CD8-positive, alpha-beta memory T cell (primary cell): ENCODE measurements around the gene POLQ. TPM values are rescaled to one million over a fixed set of nuclear protein-coding genes. Genes with fewer than 3 reads are reported as not detected.

Experiments used
- CTCF ChIA-PET: fragments of 350-600 bp; sonication (Branson Sonifier 250); formaldehyde crosslinking; loops from one replicate; lab custom pipeline; 2021; ENCODE audit warnings: antibody characterized with exemption; lab: Charles Lee
- POLR2A ChIA-PET: fragments of 350-600 bp; sonication (Branson Sonifier 250); formaldehyde crosslinking; loops from one replicate; lab custom pipeline; 2021; ENCODE audit warnings: antibody characterized with exemption; lab: Charles Lee
- DNase-seq, 5 donors: peaks; one replicate each; pipeline versions ENCODE4 v3.0.0 to v3.0.0-alpha.2; 2020 to 2022; ENCODE audit warnings: mixed read lengths in 1 of 5
- H3K27ac ChIP-seq: one replicate; pipeline ENCODE4 v1.7.0; 2013; ENCODE audit warnings: low read depth, mild to moderate bottlenecking, low read length, moderate library complexity
- H3K27me3 ChIP-seq: 2 replicates; pipeline ENCODE4 v1.7.0; 2013; ENCODE audit warnings: low read length, mild to moderate bottlenecking; ENCODE audit not compliant: insufficient read depth, poor library complexity, severe bottlenecking
- H3K36me3 ChIP-seq: 2 replicates; pipeline ENCODE4 v1.7.0; 2013; ENCODE audit warnings: mild to moderate bottlenecking, low read length, moderate library complexity; ENCODE audit not compliant: insufficient read depth
- H3K4me1 ChIP-seq: 2 replicates; pipeline ENCODE4 v1.7.0; 2013; ENCODE audit warnings: mild to moderate bottlenecking, low read length, moderate library complexity; ENCODE audit not compliant: insufficient read depth
- H3K4me3 ChIP-seq: 2 replicates; pipeline ENCODE4 v1.7.0; 2013; ENCODE audit warnings: mild to moderate bottlenecking, low read length
- H3K9me3 ChIP-seq: 2 replicates; pipeline ENCODE4 v1.7.0; 2013; ENCODE audit warnings: mild to moderate bottlenecking, low read length
- H3K27ac Mint-ChIP-seq, 8 donors: one replicate each; pipeline ENCODE4 v1.8.0; 2020 to 2021; ENCODE audit warnings: mixed read lengths in 8 of 8, mild to moderate bottlenecking in 6 of 8, inconsistent platforms in 3 of 8, moderate library complexity in 3 of 8
- H3K27me3 Mint-ChIP-seq, 2 donors: one replicate each; pipeline ENCODE4 v1.8.0; 2020 to 2021; ENCODE audit warnings: mixed read lengths in 2 of 2, mild to moderate bottlenecking in 1 of 2, moderate library complexity in 1 of 2
- H3K36me3 Mint-ChIP-seq, 3 donors: one replicate each; pipeline ENCODE4 v1.8.0; 2020 to 2021; ENCODE audit warnings: mixed read lengths in 3 of 3, inconsistent platforms in 1 of 3, mild to moderate bottlenecking in 1 of 3
- H3K4me1 Mint-ChIP-seq, 3 donors: one replicate each; pipeline ENCODE4 v1.8.0; 2020 to 2021; ENCODE audit warnings: mixed read lengths in 3 of 3, inconsistent platforms in 1 of 3, mild to moderate bottlenecking in 1 of 3
- H3K4me3 Mint-ChIP-seq, 7 donors: one replicate each; pipeline ENCODE4 v1.8.0; 2020 to 2021; ENCODE audit warnings: mixed read lengths in 7 of 7, mild to moderate bottlenecking in 6 of 7, moderate library complexity in 4 of 7, inconsistent platforms in 2 of 7
- H3K9me3 Mint-ChIP-seq, 5 donors: one replicate each; pipeline ENCODE4 v1.8.0; 2020 to 2022; ENCODE audit warnings: mixed read lengths in 5 of 5, mild to moderate bottlenecking in 3 of 5, moderate library complexity in 2 of 5, inconsistent platforms in 1 of 5
- polyA plus RNA-seq: library from polyadenylated mRNA; unstranded; fragments of 300-500 nt; fragmentation: Illumina TruSeq; gene quantifications from one replicate; pipeline ENCODE4 v1.2.3, GENCODE V29; 2021
- total RNA-seq, 2 experiments: library from RNA; stranded (reverse); gene quantifications; one replicate each; pipeline ENCODE4 v1.2.3, GENCODE V29; 2021

The POLQ gene
- total and polyA plus RNA-seq, 3 experiments from 2014 or later = 0.05 to 12.4 (median 12.4) TPM

GRCh38 chr3:121443456-121443855 is 102.3 kb downstream of the POLQ start:
- H3K36me3 Mint-ChIP-seq = no peaks in the 10 kb centered on the region
- CTCF ChIA-PET = no interaction called here
- DNase-seq = no peak

GRCh38 chr3:121436641-121437040 is 109.1 kb downstream of the POLQ start:
- Histone ChIP-seq H3K4me3 (no peak overlapping the region), H3K4me1 (peaks cover 8% of the 10 kb centered on the region), H3K9me3 (no peaks in the 10 kb centered on the region), H3K36me3 (no peaks in the 10 kb centered on the region), H3K27me3 (no peaks in the 10 kb centered on the region), H3K27ac (no peak overlapping the region)
- peaks cover 0 to 1% of the 10 kb centered on the region in 2 donors for H3K27me3 Mint-ChIP-seq
- no peak overlapping the region for H3K4me3 Mint-ChIP-seq
- no peaks in the 10 kb centered on the region for H3K36me3 Mint-ChIP-seq
- ChIA-PET POLR2A (no interaction called here), CTCF (no interaction called here)
- H3K9me3 Mint-ChIP-seq = no peaks in the 10 kb centered on the region
- H3K27ac Mint-ChIP-seq = no peak overlapping the region
- peaks cover 10 to 17% (median 12%) of the 10 kb centered on the region in 3 donors for H3K4me1 Mint-ChIP-seq
- DNase-seq = no peak

More at GRCh38 chr3:121443456-121443855, 102.3 kb downstream of the POLQ start:
- Histone ChIP-seq H3K27me3 (no peaks in the 10 kb centered on the region), H3K9me3 (no peaks in the 10 kb centered on the region), H3K27ac (no peak overlapping the region), H3K36me3 (no peaks in the 10 kb centered on the region), H3K4me3 (no peak overlapping the region), H3K4me1 (no peaks in the 10 kb centered on the region)
- Mint-ChIP-seq H3K9me3 (no peaks in the 10 kb centered on the region), H3K27ac (no peak overlapping the region), H3K4me3 (no peak overlapping the region), H3K4me1 (no peaks in the 10 kb centered on the region), H3K27me3 (peaks cover 0 to 1% of the 10 kb centered on the region in 2 donors)
- POLR2A ChIA-PET = no interaction called here

- Histone ChIP-seq H3K36me3 (no peaks in the 10 kb centered on the region), H3K4me3 (no peak overlapping the region), H3K27ac (no peak overlapping the region), H3K27me3 (no peaks in the 10 kb centered on the region), H3K9me3 (no peaks in the 10 kb centered on the region), H3K4me1 (peaks cover 10% of the 10 kb centered on the region)
- ChIA-PET CTCF (no interaction called here), POLR2A (no interaction called here)
- Mint-ChIP-seq H3K36me3 (no peaks in the 10 kb centered on the region), H3K4me1 (peaks cover 10 to 17% (median 12%) of the 10 kb centered on the region in 3 donors), H3K27ac (no peak overlapping the region), H3K4me3 (no peak overlapping the region), H3K27me3 (peaks cover 0 to 1% of the 10 kb centered on the region in 2 donors), H3K9me3 (no peaks in the 10 kb centered on the region)
- DNase-seq = no peak
Observed at GRCh38 chr3:121436074-121436473, 109.7 kb downstream of the POLQ start.

DNA sequence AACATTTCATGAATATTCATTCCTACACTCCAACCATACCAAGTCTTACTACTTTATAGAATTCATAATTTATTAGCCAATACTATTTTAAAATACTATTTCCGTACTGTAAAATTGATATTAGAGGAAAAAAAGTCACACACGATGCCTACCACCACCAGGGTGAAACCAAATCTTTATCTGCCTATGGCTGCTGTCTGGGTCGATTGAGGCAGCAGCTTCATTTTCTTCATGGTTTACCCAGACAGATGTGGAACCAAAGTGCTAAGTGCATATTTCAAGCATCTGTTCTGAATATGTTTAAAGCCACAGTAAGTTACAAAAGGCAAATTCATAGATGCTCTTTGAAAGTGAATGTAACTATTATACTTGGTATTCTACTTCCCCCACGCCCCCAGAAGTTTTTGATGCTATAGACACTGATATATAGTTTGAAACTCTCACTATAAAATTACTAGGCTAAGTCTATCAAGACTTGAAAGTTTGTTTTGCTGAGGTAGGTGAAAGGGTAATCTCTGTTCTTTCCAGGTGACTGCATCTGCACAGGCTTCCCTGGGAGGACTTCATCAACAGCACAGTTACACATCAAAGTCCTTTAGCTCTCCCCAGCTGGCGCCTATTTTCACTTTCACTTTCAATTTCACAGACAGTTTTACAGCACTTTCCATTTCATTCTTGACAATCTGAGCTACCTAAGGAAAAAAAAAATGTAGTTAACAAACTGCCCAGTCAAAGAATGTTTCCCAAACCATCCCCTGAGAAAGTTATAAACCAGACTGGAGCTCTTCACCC is 113.9 kb downstream of the POLQ start:
- no peaks in the 10 kb centered on the region for H3K27me3 ChIP-seq
- Mint-ChIP-seq H3K4me1 (peaks cover 10 to 17% (median 12%) of the 10 kb centered on the region in 3 donors), H3K4me3 (peak overlapping the region; percentile 67 to 89 (median 84)), H3K36me3 (no peaks in the 10 kb centered on the region), H3K27me3 (peaks cover 0 to 1% of the 10 kb centered on the region in 2 donors), H3K9me3 (no peaks in the 10 kb centered on the region), H3K27ac (peak overlapping the region; percentile 53 to 92 (median 83))
- no peaks in the 10 kb centered on the region for H3K9me3 ChIP-seq
- peak overlapping the region; percentile 29 for H3K4me3 ChIP-seq
- CTCF ChIA-PET = no interaction called here
- POLR2A ChIA-PET = interaction anchor here (0.7 kb wide), 1 partner anchor 11 kb away, joined by 3 read pairs; no protein-coding TSS in a partner anchor
- DNase-seq = peak; percentile 23 to 65 (median 53)
- H3K27ac ChIP-seq = no peak overlapping the region
- H3K36me3 ChIP-seq = no peaks in the 10 kb centered on the region
- peaks cover 10% of the 10 kb centered on the region for H3K4me1 ChIP-seq

GRCh38 chr3:121430664-121431215 is 115.0 kb downstream of the POLQ start:
- peaks cover 0 to 1% of the 10 kb centered on the region in 2 donors for H3K27me3 Mint-ChIP-seq
- Histone ChIP-seq H3K36me3 (no peaks in the 10 kb centered on the region), H3K4me1 (peaks cover 10% of the 10 kb centered on the region), H3K9me3 (no peaks in the 10 kb centered on the region), H3K27ac (no peak overlapping the region), H3K27me3 (no peaks in the 10 kb centered on the region), H3K4me3 (no peak overlapping the region)
- no peaks in the 10 kb centered on the region for H3K36me3 Mint-ChIP-seq
- H3K9me3 Mint-ChIP-seq = no peaks in the 10 kb centered on the region
- DNase-seq = no peak
- ChIA-PET CTCF (no interaction called here), POLR2A (no interaction called here)
- peaks cover 10 to 17% (median 12%) of the 10 kb centered on the region in 3 donors for H3K4me1 Mint-ChIP-seq
- no peak overlapping the region for H3K4me3 Mint-ChIP-seq
- H3K27ac Mint-ChIP-seq = peak overlapping the region in 4 of 8 donors; percentile 1 to 42 (median 17)

DNA sequence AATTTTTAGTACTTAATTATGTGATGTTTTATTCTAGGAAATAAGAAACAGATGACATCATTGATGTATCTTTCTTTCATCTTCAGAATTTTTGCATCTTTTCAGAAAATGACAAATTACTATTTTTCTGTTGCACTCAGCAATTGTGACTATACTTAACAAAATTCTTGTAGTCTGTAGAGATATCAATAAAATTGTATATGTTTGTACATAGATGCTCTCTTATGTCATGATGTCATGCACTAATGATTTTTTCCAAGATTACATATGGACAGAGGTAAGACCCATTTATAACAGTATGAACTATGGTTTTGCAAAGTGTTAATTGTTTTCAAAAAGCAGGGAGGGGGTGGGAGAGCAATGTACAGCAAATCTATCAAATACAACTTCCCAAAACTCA is 121.2 kb downstream of the POLQ start:
- H3K4me3 Mint-ChIP-seq = no peak overlapping the region
- H3K9me3 ChIP-seq = no peaks in the 10 kb centered on the region
- no peaks in the 10 kb centered on the region for H3K27me3 ChIP-seq
- ChIA-PET CTCF (no interaction called here), POLR2A (no interaction called here)
- no peaks in the 10 kb centered on the region for H3K36me3 ChIP-seq
- H3K4me3 ChIP-seq = no peak overlapping the region
- peaks cover 0 to 1% of the 10 kb centered on the region in 2 donors for H3K27me3 Mint-ChIP-seq
- no peaks in the 10 kb centered on the region for H3K4me1 ChIP-seq
- no peaks in the 10 kb centered on the region for H3K4me1 Mint-ChIP-seq
- no peak overlapping the region for H3K27ac Mint-ChIP-seq
- no peak overlapping the region for H3K27ac ChIP-seq
- no peaks in the 10 kb centered on the region for H3K36me3 Mint-ChIP-seq
- no peaks in the 10 kb centered on the region for H3K9me3 Mint-ChIP-seq
- DNase-seq = no peak

- H3K9me3 ChIP-seq = no peaks in the 10 kb centered on the region
- H3K27ac ChIP-seq = no peak overlapping the region
- ChIA-PET CTCF (no interaction called here), POLR2A (no interaction called here)
- no peaks in the 10 kb centered on the region for H3K9me3 Mint-ChIP-seq
- no peaks in the 10 kb centered on the region for H3K36me3 Mint-ChIP-seq
- DNase-seq = no peak
- H3K4me1 ChIP-seq = no peaks in the 10 kb centered on the region
- H3K4me3 Mint-ChIP-seq = no peak overlapping the region
- H3K27me3 Mint-ChIP-seq = peaks cover 0 to 1% of the 10 kb centered on the region in 2 donors
- no peak overlapping the region for H3K4me3 ChIP-seq
- no peaks in the 10 kb centered on the region for H3K36me3 ChIP-seq
- H3K27me3 ChIP-seq = no peaks in the 10 kb centered on the region
- no peaks in the 10 kb centered on the region for H3K4me1 Mint-ChIP-seq
- H3K27ac Mint-ChIP-seq = no peak overlapping the region
Observed at GRCh38 chr3:121418182-121418581, 127.6 kb downstream of the POLQ start.

DNA sequence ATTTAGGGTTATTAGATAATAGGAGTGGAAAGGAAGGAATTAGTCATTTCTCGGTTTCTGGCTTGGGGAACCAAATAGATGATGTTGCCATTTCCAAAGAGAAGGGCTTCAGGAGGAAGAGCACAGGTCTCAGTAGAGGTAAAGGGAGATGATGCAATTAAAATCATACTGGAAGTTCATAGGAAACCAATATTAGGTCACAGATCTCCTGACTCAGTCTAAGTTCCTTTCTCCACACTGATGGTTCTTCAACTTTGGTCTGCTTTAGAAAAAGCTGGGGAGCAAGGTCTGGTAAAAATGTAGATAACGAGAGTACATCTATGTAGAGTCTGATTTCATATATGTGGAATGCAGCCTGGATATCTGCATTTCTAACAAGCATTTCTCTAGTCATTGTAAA is 130.9 kb downstream of the POLQ start:
- Mint-ChIP-seq H3K27ac (no peak overlapping the region), H3K9me3 (no peaks in the 10 kb centered on the region), H3K36me3 (no peaks in the 10 kb centered on the region), H3K27me3 (peaks cover 0 to 5% of the 10 kb centered on the region in 2 donors), H3K4me3 (no peak overlapping the region), H3K4me1 (no peaks in the 10 kb centered on the region)
- H3K27me3 ChIP-seq = no peaks in the 10 kb centered on the region
- CTCF ChIA-PET = no interaction called here
- H3K36me3 ChIP-seq = no peaks in the 10 kb centered on the region
- no peak overlapping the region for H3K4me3 ChIP-seq
- no peak overlapping the region for H3K27ac ChIP-seq
- H3K9me3 ChIP-seq = no peaks in the 10 kb centered on the region
- H3K4me1 ChIP-seq = no peaks in the 10 kb centered on the region
- no peak for DNase-seq
- POLR2A ChIA-PET = no interaction called here
